SH-SY5Y (cell line): ENCODE measurements around the gene RBM8A.
A peak's percentile ranks its signal among the peaks of the same experiment; 100 is the strongest.

Source experiments
- GATA2 ChIP-seq: IDR thresholded peaks from 2 replicates; pipeline ENCODE4 v1.6.1; 2011; ENCODE audit warnings: mild to moderate bottlenecking, low read depth, low read length
- GATA3 ChIP-seq: IDR thresholded peaks from 2 replicates; pipeline ENCODE4 v1.6.1; 2011; ENCODE audit warnings: low read depth, mild to moderate bottlenecking, low read length, moderate library complexity

The RBM8A gene

GRCh38 chr1:145927063-145927886 is at the start of gene RBM8A:
Gene RBM8A (minus strand): TSS chr1:145927484. CDS start chr1:145927426, 58 bp downstream.
- TF ChIP-seq GATA2 (peak; percentile 86), GATA3 (no peak)

GRCh38 chr1:145977016-145977415 is 49.7 kb upstream of the RBM8A start:
- no peak for TF ChIP-seq GATA3
- no peak for TF ChIP-seq GATA2

GRCh38 chr1:145975216-145975615 is 47.9 kb upstream of the RBM8A start:
- TF ChIP-seq GATA3 (no peak), GATA2 (no peak)

- TF ChIP-seq GATA3 (no peak), GATA2 (no peak)
Observed at GRCh38 chr1:145974721-145975120, 47.4 kb upstream of the RBM8A start.

GRCh38 chr1:145972580-145972979 is 45.3 kb upstream of the RBM8A start:
- TF ChIP-seq GATA3 (no peak), GATA2 (no peak)

- TF ChIP-seq GATA2 (no peak), GATA3 (no peak)
Observed at GRCh38 chr1:145967288-145967687, 40.0 kb upstream of the RBM8A start.

- TF ChIP-seq GATA2 (no peak), GATA3 (no peak)
Observed at GRCh38 chr1:145965119-145965744, 37.9 kb upstream of the RBM8A start.

GRCh38 chr1:145964328-145965118 is 37.2 kb upstream of the RBM8A start, which contains the start of the genes ANKRD34A and POLR3GL:
Gene ANKRD34A (minus strand): TSS chr1:145964575. CDS start chr1:145961759, 2,816 bp downstream.
Gene POLR3GL (plus strand): TSS chr1:145964690. CDS start chr1:145974866, 10,176 bp downstream.
- no peak for TF ChIP-seq GATA2
- no peak for TF ChIP-seq GATA3

- no peak for TF ChIP-seq GATA2
- no peak for TF ChIP-seq GATA3
Observed at GRCh38 chr1:145963265-145964019, 36.2 kb upstream of the RBM8A start.

GRCh38 chr1:145962157-145963102 is 35.1 kb upstream of the RBM8A start:
- no peak for TF ChIP-seq GATA3
- TF ChIP-seq GATA2 = no peak

- TF ChIP-seq GATA2 (no peak), GATA3 (no peak)
Observed at GRCh38 chr1:145961425-145962156, 34.3 kb upstream of the RBM8A start.

GRCh38 chr1:145961109-145961424 is 33.8 kb upstream of the RBM8A start:
- TF ChIP-seq GATA3 (no peak), GATA2 (no peak)
